GM12865 (cell line): ENCODE results near the gene GLIS1.

Experiments
- DNase-seq: peaks from one replicate; pipeline ENCODE4 v3.0.0; 2010; ENCODE audit warnings: low read depth
- H3K4me3 ChIP-seq: 2 replicates; pipeline ENCODE4 v1.5.1; 2011; ENCODE audit warnings: mild to moderate bottlenecking, low read depth, low read length, control low read depth
- TF ChIP-seq, protein P1 (sequence below): IDR thresholded peaks from 2 replicates; pipeline ENCODE4 v1.5.1; 2011; ENCODE audit warnings: low read length, control low read depth, low read depth, inconsistent platforms; ENCODE audit not compliant: insufficient read depth; ENCODE audit errors: missing control alignments

Gene GLIS1

DNA sequence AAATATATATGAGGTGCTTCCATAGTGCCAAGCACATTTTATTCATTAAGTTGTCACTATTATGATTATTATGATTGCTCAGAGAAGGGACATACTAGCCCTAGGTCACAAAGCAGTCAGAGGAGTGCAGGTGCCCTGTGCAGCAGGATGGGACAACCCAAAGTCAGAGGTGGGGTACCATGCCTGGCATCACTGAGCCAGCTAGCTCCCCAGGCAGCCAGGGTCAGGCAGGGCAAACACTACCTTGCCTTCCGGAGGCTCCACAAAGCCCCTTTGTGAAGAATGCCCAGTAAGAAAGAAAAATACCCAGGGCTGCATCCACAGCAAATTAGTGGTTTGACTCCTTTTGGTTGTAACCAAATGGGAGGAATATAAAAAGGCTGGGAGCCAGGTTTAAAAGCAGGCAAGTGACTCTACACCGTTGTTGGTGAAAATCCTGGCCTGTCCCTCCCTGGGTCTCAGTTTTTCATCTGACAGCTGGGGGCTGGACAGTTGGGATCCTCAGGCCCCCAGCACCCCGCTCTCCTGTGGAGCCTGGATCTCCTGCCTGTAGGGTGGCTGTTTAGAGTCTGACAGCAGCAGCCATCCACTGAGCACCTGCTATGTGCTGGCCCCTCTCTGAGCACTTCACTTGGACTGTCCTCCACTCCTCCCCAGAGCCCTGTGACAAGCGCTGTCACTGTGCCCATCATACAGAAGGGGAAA lies 98.8 kb downstream of the GLIS1 start:
- TF ChIP-seq, protein P1, sequence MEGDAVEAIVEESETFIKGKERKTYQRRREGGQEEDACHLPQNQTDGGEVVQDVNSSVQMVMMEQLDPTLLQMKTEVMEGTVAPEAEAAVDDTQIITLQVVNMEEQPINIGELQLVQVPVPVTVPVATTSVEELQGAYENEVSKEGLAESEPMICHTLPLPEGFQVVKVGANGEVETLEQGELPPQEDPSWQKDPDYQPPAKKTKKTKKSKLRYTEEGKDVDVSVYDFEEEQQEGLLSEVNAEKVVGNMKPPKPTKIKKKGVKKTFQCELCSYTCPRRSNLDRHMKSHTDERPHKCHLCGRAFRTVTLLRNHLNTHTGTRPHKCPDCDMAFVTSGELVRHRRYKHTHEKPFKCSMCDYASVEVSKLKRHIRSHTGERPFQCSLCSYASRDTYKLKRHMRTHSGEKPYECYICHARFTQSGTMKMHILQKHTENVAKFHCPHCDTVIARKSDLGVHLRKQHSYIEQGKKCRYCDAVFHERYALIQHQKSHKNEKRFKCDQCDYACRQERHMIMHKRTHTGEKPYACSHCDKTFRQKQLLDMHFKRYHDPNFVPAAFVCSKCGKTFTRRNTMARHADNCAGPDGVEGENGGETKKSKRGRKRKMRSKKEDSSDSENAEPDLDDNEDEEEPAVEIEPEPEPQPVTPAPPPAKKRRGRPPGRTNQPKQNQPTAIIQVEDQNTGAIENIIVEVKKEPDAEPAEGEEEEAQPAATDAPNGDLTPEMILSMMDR: no peak
- H3K4me3 ChIP-seq: no peak overlapping the region
- DNase-seq: no peak

DNA sequence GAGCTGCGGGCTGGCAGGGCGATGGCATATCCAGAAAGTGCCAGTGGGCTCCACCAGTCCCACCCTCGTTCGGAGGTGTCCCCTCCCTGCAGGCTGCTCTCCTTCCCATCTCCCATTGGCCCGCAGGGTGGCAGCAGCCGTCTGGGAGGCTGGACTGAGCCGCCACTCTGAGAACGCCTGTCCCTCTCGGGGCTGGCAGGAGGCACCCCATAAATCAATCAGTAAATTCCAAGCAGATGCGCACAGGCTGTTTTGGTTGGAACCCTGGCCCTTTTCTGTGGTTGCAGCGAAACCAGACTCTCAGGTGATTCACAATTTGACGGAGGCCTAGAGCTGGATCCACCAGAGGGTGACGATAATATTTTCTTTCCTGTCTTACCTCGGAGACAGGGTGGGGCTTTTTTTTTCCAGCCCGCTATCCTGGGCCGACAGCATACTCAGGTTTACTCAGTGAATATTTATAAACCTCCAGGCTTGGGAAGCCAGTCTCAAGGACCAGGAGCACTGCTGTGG lies 99.7 kb downstream of the GLIS1 start:
- TF ChIP-seq, protein P1: no peak
- H3K4me3 ChIP-seq: no peak overlapping the region
- DNase-seq: no peak

DNA sequence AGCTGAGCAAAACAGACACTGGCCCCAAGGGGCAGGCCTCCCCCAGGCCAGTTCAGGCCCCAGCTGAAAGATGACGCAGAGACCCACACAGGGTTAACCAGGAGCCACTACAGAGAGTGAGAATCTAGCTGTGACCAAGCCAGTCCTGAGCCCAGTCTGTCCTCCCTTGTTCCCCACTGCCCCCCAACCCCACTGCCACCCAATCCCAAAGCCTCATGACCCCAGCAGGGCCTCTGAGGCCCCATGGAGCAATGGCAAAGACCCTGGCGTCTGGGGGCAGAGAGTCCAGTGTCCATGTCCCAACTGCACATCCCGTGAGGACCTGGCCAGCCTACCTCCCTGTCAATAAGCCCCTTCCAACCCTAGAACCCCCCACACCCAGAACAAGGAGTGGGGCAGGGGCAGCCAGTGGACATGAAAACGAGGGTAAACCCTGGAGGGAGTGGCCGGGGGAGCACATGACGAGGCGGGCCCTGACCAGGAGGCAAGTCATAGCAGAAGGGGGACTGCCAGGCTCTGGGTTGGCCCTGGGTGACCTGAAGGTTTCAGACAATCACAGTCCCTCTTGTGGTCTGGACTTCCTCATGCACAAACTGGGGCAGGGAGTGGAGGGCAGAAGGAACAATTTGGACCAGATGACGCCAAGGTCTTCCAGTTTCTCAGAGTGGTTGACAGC lies 100.5 kb downstream of the GLIS1 start:
- DNase-seq: no peak
- TF ChIP-seq, protein P1: no peak
- H3K4me3 ChIP-seq: no peak overlapping the region

DNA sequence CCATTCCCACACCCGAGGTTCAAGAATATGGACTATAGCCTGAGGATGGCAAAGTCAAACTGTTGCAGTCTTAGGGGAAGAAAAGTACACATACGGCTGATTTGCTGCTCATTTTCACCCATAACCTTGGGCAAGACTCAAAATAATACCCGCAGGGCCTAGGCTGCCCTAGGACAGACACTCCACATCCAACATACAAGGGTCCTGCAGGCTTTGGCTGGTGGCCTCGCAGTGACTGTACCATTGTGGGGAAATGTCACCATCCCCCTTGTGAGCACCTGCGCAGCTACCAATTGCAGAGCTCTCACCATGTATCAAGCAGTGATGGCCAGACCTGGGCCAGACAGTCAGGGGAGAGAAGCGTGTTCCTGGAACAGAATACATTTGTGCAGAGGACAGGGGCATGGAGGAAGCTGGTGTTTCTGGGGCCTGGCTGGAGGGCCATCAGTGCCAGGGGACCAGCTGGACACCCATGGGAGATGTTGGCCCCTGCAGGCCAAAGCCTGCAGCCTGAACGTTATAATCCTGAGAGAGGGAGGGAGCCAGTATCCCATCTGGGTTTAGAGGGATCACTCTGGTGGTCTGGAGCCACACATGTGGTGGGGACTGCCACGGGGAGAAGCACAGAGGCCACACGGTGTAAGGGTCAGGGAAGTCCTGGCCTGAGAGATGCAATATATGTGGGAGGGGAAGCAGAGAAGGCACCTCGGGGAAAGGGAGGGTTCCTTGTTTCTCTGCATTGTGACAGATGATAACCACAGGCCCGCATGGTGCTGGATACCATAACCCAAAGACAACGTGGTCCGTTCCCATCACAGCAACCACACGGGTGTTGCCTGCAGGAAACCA lies 101.2 kb downstream of the GLIS1 start:
- DNase-seq: no peak
- H3K4me3 ChIP-seq: no peak overlapping the region
- TF ChIP-seq, protein P1: no peak

DNA sequence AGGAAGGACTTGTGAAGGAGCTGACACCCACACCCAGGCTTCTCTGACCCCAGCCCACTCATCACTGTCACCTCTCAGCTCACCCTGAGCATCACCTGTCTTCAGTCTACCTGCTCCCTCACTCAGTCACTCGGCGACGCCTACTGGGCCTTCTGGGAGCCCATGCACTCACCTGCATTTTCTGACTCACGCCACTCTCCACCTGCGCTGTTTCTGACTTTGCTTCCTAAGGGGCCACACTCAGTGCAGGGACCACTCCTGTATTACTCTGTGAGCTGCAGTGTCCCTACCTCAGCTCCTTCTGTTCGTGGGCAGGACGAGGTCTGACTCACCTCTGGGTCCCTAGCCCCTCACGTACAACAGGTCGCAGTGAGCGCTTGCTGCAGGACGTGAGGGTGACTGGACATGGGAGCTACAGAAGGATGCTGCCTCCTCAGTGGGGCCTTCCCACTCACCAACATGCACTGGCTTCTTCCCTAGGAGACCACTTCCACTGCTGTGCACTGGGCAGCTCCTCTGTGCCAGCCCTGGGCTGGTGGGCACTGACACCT lies 102.3 kb downstream of the GLIS1 start:
- no peak overlapping the region for H3K4me3 ChIP-seq
- TF ChIP-seq, protein P1: no peak
- no peak for DNase-seq

DNA sequence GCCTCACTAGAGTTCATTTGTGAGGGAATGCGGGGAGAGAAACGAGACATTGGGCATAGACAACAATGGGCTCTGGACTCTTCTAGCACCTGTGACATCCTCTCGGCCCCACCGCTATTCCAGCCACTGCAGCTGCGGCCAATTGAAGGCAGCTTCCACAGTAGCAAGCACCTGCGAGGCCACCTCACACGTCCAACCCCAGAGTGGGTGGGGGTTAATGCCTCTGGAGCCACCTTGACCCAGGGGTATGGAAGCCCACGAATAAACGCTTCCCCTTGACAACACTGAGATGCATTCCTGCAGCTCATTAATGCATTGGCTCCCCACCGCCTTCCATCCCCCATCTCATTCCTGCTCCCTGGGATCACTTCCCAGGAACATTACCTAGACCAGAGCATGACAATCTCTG lies 104.4 kb downstream of the GLIS1 start:
- no peak overlapping the region for H3K4me3 ChIP-seq
- TF ChIP-seq, protein P1: no peak
- DNase-seq: no peak
